H1 (cell line): ENCODE results near the gene SLC13A1. TPM values are rescaled to one million over a fixed set of nuclear protein-coding genes. Genes with fewer than 3 reads are reported as not detected.

ENCODE experiments used
- CTCF ChIA-PET: fragments of 300-600 bp; sonication (Branson Sonifier 250); formaldehyde crosslinking; loops from one replicate; lab custom pipeline; 2021; ENCODE audit not compliant: partially characterized antibody; lab: Charles Lee
- POLR2A ChIA-PET: fragments of 300-600 bp; sonication (Branson Sonifier 250); formaldehyde crosslinking; loops from one replicate; lab custom pipeline; 2021; ENCODE audit warnings: inconsistent platforms; ENCODE audit not compliant: partially characterized antibody; lab: Charles Lee
- DNase-seq, 2 experiments: peaks; one replicate each; pipeline versions ENCODE4 v3.0.0 to v3.0.0-alpha.2; 2010 to 2022; ENCODE audit warnings: low spot score in 2 of 2, low read depth in 1 of 2, mixed read lengths in 1 of 2
- FAIRE-seq: peaks from 2 replicates; lab custom pipeline; 2011; peaks lifted over from hg19 to GRCh38; lab: Jason Lieb, UNC
- H2AFZ ChIP-seq: 2 replicates; pipeline ENCODE4 v1.8.1; 2012; ENCODE audit warnings: low read length, inconsistent platforms
- H2AK5ac ChIP-seq: 2 replicates; pipeline ENCODE4 v1.6.1; 2013; ENCODE audit warnings: low read depth, low read length
- H2BK120ac ChIP-seq: replicated peaks from 2 replicates; pipeline ENCODE3; 2013; ENCODE audit warnings: low read depth, low read length, inconsistent platforms
- H2BK12ac ChIP-seq: 2 replicates; pipeline ENCODE4 v1.6.1; 2013; ENCODE audit warnings: low read depth, low read length
- H2BK15ac ChIP-seq: 2 replicates; pipeline ENCODE4 v1.6.1; 2013; ENCODE audit warnings: low read length
- H2BK20ac ChIP-seq: 2 replicates; pipeline ENCODE4 v1.6.1; 2013; ENCODE audit warnings: low read length
- H2BK5ac ChIP-seq: 2 replicates; pipeline ENCODE4 v1.6.1; 2013; ENCODE audit warnings: low read depth, low read length
- H3K14ac ChIP-seq: 2 replicates; pipeline ENCODE4 v1.6.1; 2013; ENCODE audit warnings: inconsistent platforms; ENCODE audit not compliant: insufficient read length
- H3K18ac ChIP-seq: 2 replicates; pipeline ENCODE4 v1.6.1; 2013; ENCODE audit warnings: low read length; ENCODE audit errors: extremely low read depth
- H3K23ac ChIP-seq: 2 replicates; pipeline ENCODE4 v1.6.1; 2013; ENCODE audit warnings: inconsistent platforms; ENCODE audit not compliant: insufficient read length
- H3K23me2 ChIP-seq: 2 replicates; pipeline ENCODE4 v1.6.1; 2013; ENCODE audit warnings: low read depth, low read length
- H3K27ac ChIP-seq: 2 replicates; pipeline ENCODE4 v1.6.1; 2011; ENCODE audit warnings: low read depth, low read length, inconsistent platforms
- H3K27me3 ChIP-seq, 4 experiments: replicated peaks in 1 of 4; 1 replicate in 1 of 4; 2 replicates in 3 of 4; pipeline versions ENCODE4 v1.6.1 to v1.8.1; 2011 to 2013; ENCODE audit warnings: low read length in 3 of 4, mild to moderate bottlenecking in 3 of 4, inconsistent platforms in 2 of 4, mixed read lengths in 2 of 4, moderate library complexity in 1 of 4; ENCODE audit not compliant: control insufficient read depth in 3 of 4, insufficient read depth in 3 of 4; ENCODE audit errors: extremely low read depth in 1 of 4
- H3K36me3 ChIP-seq, 4 experiments: 2 replicates each; pipeline versions ENCODE4 v1.6.1 to v1.8.1; 2011 to 2013; ENCODE audit warnings: mild to moderate bottlenecking in 4 of 4, low read length in 3 of 4, moderate library complexity in 2 of 4, control low read depth in 1 of 4, inconsistent platforms in 1 of 4; ENCODE audit not compliant: insufficient read depth in 4 of 4, control insufficient read depth in 2 of 4
- H3K4ac ChIP-seq: replicated peaks from 2 replicates; pipeline ENCODE3; 2013; ENCODE audit warnings: low read length, low read depth, mixed read lengths, inconsistent platforms; ENCODE audit not compliant: insufficient read length
- H3K4me1 ChIP-seq, 4 experiments: replicated peaks in 1 of 4; 1 replicate in 1 of 4; 2 replicates in 3 of 4; pipeline versions ENCODE4 v1.6.1 to v1.8.1; 2011 to 2013; ENCODE audit warnings: low read length in 3 of 4, inconsistent platforms in 2 of 4, mixed read lengths in 1 of 4; ENCODE audit not compliant: insufficient read depth in 4 of 4, control insufficient read depth in 3 of 4
- H3K4me2 ChIP-seq, 2 experiments: 2 replicates each; pipeline versions ENCODE4 v1.6.1 to v1.8.1; 2011 to 2013; ENCODE audit warnings: low read depth in 2 of 2, low read length in 2 of 2, control low read depth in 1 of 2, inconsistent platforms in 1 of 2, mild to moderate bottlenecking in 1 of 2; ENCODE audit not compliant: insufficient read depth in 1 of 2
- H3K4me3 ChIP-seq, 4 experiments: fragments of 200-600, 300-600 bp in 1 of 4; sonication (generic), shearing (Covaris generic), sonication (Bioruptor Twin) in 1 of 4; 2 replicates each; pipeline versions ENCODE4 v1.5.1 to v1.8.1; 2011 to 2016; ENCODE audit warnings: low read length in 4 of 4, low read depth in 3 of 4, control low read depth in 2 of 4, inconsistent platforms in 2 of 4, mild to moderate bottlenecking in 2 of 4, mixed read lengths in 1 of 4, moderate library complexity in 1 of 4; ENCODE audit not compliant: insufficient read depth in 2 of 4; ENCODE audit errors: extremely low read depth in 1 of 4
- H3K56ac ChIP-seq: replicated peaks from 2 replicates; pipeline ENCODE3; 2013; ENCODE audit warnings: low read depth, mild to moderate bottlenecking, mixed read lengths, low read length, inconsistent platforms; ENCODE audit not compliant: insufficient read length
- H3K79me1 ChIP-seq: 2 replicates; pipeline ENCODE4 v1.6.1; 2013; ENCODE audit warnings: low read depth, low read length, control low read depth
- H3K79me2 ChIP-seq, 2 experiments: 2 replicates each; pipeline versions ENCODE4 v1.6.1 to v1.8.1; 2012 to 2013; ENCODE audit warnings: low read length in 2 of 2, mild to moderate bottlenecking in 2 of 2, inconsistent platforms in 1 of 2; ENCODE audit not compliant: insufficient read depth in 2 of 2, control insufficient read depth in 1 of 2
- H3K9ac ChIP-seq, 4 experiments: replicated peaks in 1 of 4; 1 replicate in 1 of 4; 2 replicates in 3 of 4; pipeline versions ENCODE4 v1.6.1 to v1.8.1; 2011 to 2013; ENCODE audit warnings: low read depth in 3 of 4, low read length in 3 of 4, control low read depth in 2 of 4, mild to moderate bottlenecking in 2 of 4, moderate library complexity in 2 of 4, inconsistent platforms in 1 of 4; ENCODE audit errors: extremely low read depth in 1 of 4
- H3K9me3 ChIP-seq, 2 experiments: 2 replicates each; pipeline versions ENCODE4 v1.6.1 to v1.8.1; 2012 to 2013; ENCODE audit warnings: mild to moderate bottlenecking in 2 of 2, moderate library complexity in 2 of 2, control low read depth in 1 of 2, inconsistent platforms in 1 of 2, low read depth in 1 of 2, low read length in 1 of 2, mixed read lengths in 1 of 2; ENCODE audit not compliant: insufficient read depth in 2 of 2
- H4K20me1 ChIP-seq, 2 experiments: replicated peaks in 1 of 2; 2 replicates each; pipeline versions ENCODE3 to v1.8.1; 2011 to 2013; ENCODE audit warnings: inconsistent platforms in 2 of 2, low read length in 2 of 2, mild to moderate bottlenecking in 1 of 2; ENCODE audit not compliant: insufficient read depth in 2 of 2, control insufficient read depth in 1 of 2
- H4K5ac ChIP-seq: 2 replicates; pipeline ENCODE4 v1.6.1; 2013; ENCODE audit warnings: low read length, low read depth, mixed read lengths, inconsistent platforms; ENCODE audit not compliant: insufficient read length
- H4K8ac ChIP-seq: 2 replicates; pipeline ENCODE4 v1.8.0; 2013; ENCODE audit warnings: mild to moderate bottlenecking, moderate library complexity, low read length, inconsistent platforms; ENCODE audit not compliant: insufficient read depth; ENCODE audit errors: extremely low read depth
- H4K91ac ChIP-seq: replicated peaks from 2 replicates; pipeline ENCODE3; 2013; ENCODE audit warnings: low read length, mixed read lengths, inconsistent platforms; ENCODE audit not compliant: insufficient read length
- CREB1 ChIP-seq: IDR thresholded peaks from 2 replicates; pipeline ENCODE4 v1.6.1; 2012; ENCODE audit warnings: inconsistent platforms
- EGR1 ChIP-seq: IDR thresholded peaks from 2 replicates; pipeline ENCODE4 v1.6.1; 2011; ENCODE audit warnings: low read depth, low read length, borderline replicate concordance
- RXRA ChIP-seq: IDR thresholded peaks from 2 replicates; pipeline ENCODE4 v1.6.1; 2011; ENCODE audit warnings: low read depth, mild to moderate bottlenecking, low read length, moderate library complexity; ENCODE audit not compliant: insufficient read depth
- SRF ChIP-seq: IDR thresholded peaks from 2 replicates; pipeline ENCODE4 v1.6.1; 2011; ENCODE audit warnings: mild to moderate bottlenecking, low read depth, low read length, moderate library complexity
- TAF1 ChIP-seq: IDR thresholded peaks from 2 replicates; pipeline ENCODE4 v1.6.1; 2011; ENCODE audit warnings: mild to moderate bottlenecking, low read depth, low read length
- TAF7 ChIP-seq: optimal IDR thresholded peaks from 2 replicates; pipeline ENCODE3; 2011; ENCODE audit warnings: low read depth, mild to moderate bottlenecking, inconsistent platforms, low read length, moderate library complexity, borderline replicate concordance
- TBP ChIP-seq: IDR thresholded peaks from 2 replicates; pipeline ENCODE4 v1.6.1; 2011; ENCODE audit warnings: low read depth, low read length, improper control_type of control experiment
- whole genome bisulfite sequencing, 2 experiments: shearing (Covaris generic) in 1 of 2; methylation state at CpG; one replicate each; pipeline versions ENCODE4 v1.1.6 to v1.1.7; 2013 to 2015; ENCODE audit warnings: low lambda C conversion rate in 2 of 2, mixed read lengths in 2 of 2, inconsistent platforms in 1 of 2, low coverage in 1 of 2, missing lambda C conversion rate in 1 of 2; ENCODE audit not compliant: insufficient replicate concordance in 2 of 2, insufficient coverage in 1 of 2, insufficient read length in 1 of 2; ENCODE audit errors: extremely low coverage in 1 of 2, missing lambda C conversion rate in 1 of 2; 5-methylcytosine and 5-hydroxymethylcytosine counted together
- polyA plus RNA-seq, 7 experiments: library from polyadenylated mRNA; depleted of rRNA in 3 of 7; stranded (reverse) in 5 of 7; unstranded in 2 of 7; fragments of >200 nt in 5 of 7; fragments of 200-250 nt in 2 of 7; gene quantifications; 1 replicate in 5 of 7; 2 replicates in 1 of 7; 4 replicates in 1 of 7; pipeline versions ENCODE4 v1.2.1 to v1.2.3, GENCODE V29; 2011 to 2013; ENCODE audit warnings: missing spikeins in 2 of 7, mixed read lengths in 2 of 7
- total RNA-seq: library from RNA; stranded (reverse); fragmentation: NEBNext Ultra II Directional; extraction: Animal tissue kit (Norgen Biotek cat#: 25700); gene quantifications from 2 replicates; pipeline ENCODE4 v1.2.1, GENCODE V29; 2021

The SLC13A1 gene
- total and polyA plus RNA-seq, 2 of the 8 experiments (the other 6 are each of a cell fraction or from before 2014, with no cell fraction given), result not detected

- Histone ChIP-seq H2BK120ac (no peak overlapping the region), H3K18ac (no peak overlapping the region), H2BK20ac (no peak overlapping the region), H3K36me3 (peaks cover 0 to 3% (median 0%) of the 10 kb centered on the region in 4 experiments; a peak in 1 of 8 replicates), H3K23ac (no peak overlapping the region), H3K9me3 (peaks cover 13 to 14% of the 10 kb centered on the region in 2 experiments)
- no peak for DNase-seq
- TF ChIP-seq TAF1, result no peak
- TF ChIP-seq TAF7, result no peak
- no peak for TF ChIP-seq SRF
- TF ChIP-seq EGR1, result no peak
- TF ChIP-seq CREB1, result no peak
- no peak for TF ChIP-seq RXRA
- TF ChIP-seq TBP, result no peak
- TF ChIP-seq, all 59 proteins: peak for 0
- no peaks in the 10 kb centered on the region for H3K79me2 ChIP-seq
- no peak overlapping the region for H3K4me3 ChIP-seq
- 94 to 100% methylated on average over 1 of the region's 1 CpG for WGBS, 2 experiments
- no peak overlapping the region for H4K8ac ChIP-seq
- H3K14ac ChIP-seq, result no peak overlapping the region
- H2BK15ac ChIP-seq, result no peak overlapping the region
- H3K56ac ChIP-seq, result no peak overlapping the region
- H2BK5ac ChIP-seq, result no peak overlapping the region
- H2AFZ ChIP-seq, result no peak overlapping the region
- POLR2A ChIA-PET, result no interaction called here
- H3K4me2 ChIP-seq, result no peak overlapping the region
- H3K79me1 ChIP-seq, result no peaks in the 10 kb centered on the region
- CTCF ChIA-PET, result interaction anchor here (1.3 kb wide), 1 partner anchor 12 kb away, joined by 4 read pairs; no protein-coding TSS in a partner anchor
- no peaks in the 10 kb centered on the region for H4K20me1 ChIP-seq
- H3K4ac ChIP-seq, result no peak overlapping the region
- no peaks in the 10 kb centered on the region for H3K23me2 ChIP-seq
- no peak overlapping the region for H3K9ac ChIP-seq
- no peak overlapping the region for H4K5ac ChIP-seq
- no peak overlapping the region for H2BK12ac ChIP-seq
- no peak overlapping the region for H4K91ac ChIP-seq
- H3K4me1 ChIP-seq, result no peaks in the 10 kb centered on the region
- H2AK5ac ChIP-seq, result no peak overlapping the region
- no peak for FAIRE-seq
- no peaks in the 10 kb centered on the region for H3K27me3 ChIP-seq
- H3K27ac ChIP-seq, result no peak overlapping the region
These were observed 20.6 kb upstream of the SLC13A1 start for GRCh38 chr7:123220396-123220795.
